ENCODE data around the gene CNOT3. TPM values are rescaled to one million over a fixed set of nuclear protein-coding genes. Genes with fewer than 3 reads are reported as not detected.

The CNOT3 gene
- total and polyA plus RNA-seq, 2 of the 13 experiments (the other 11 are each of a cell fraction or from before 2014, with no cell fraction given), result 4.3 to 5.8 TPM

DNA sequence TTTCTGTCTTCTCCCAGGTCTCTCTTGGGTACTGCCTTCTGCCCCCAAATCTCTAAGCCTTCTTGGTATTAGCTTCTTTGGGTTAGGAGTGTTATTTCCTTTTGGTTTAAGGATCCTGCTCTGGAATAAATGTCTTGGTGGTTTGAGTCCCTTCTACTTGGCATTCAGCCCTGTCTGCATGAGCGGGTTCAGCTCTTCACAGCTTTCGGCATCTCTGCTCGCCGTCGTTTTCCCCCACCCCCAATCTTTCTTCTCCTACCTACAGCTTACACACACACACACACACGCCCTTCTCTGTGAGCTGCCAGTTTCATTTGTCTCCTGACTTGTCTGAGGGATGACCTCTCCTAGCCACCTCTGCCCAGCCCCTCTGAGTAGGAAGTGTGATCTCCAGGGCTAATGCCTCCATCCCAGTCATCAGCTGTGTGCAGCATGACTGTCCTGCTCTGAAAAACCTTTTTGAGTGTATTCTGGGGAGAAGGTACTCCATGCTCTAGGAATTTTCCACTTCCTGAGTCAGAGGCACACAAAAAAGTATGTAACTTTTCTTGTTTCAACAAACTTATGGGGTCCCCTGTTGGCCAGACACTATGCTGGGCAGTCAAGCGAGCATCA lies 4.7 kb downstream of the CNOT3 start (continued):
- TF ChIP-seq SMAD1 (CRISPR knock-in tag; IDR thresholded peaks at IDR 0.05; ENCODE audit: borderline replicate concordance, low read depth) (no peak), GPN1 (CRISPR knock-in tag; IDR thresholded peaks at IDR 0.05; ENCODE audit: borderline replicate concordance) (no peak)

DNA sequence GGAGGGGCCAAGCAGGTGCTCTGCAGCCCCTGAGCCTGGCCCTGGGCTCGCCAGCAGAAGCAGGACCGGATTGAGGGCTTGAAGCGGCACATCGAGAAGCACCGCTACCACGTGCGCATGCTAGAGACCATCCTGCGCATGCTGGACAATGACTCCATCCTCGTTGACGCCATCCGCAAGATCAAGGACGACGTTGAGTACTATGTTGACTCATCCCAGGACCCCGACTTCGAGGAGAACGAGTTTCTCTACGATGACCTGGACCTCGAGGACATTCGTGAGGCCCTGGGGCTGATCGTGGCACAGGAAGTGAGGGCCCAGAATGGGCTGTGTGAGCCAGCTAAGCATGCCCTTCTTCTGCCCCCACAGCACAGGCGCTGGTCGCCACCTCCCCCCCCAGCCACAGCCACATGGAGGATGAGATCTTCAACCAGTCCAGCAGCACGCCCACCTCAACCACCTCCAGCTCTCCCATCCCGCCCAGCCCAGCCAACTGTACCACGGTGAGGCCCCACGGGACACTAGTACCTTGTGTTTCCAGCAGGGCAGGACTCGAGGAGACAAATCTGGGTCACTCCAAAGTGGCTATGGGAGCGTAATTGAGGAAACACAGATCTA lies 8.1 kb downstream of the CNOT3 start:
- BruUV-seq (replicated peaks), result no TSS peak
- H4K20me1 ChIP-seq (ENCODE audit: insufficient read depth, low read length), result peaks cover 6% of the 10 kb centered on the region; the same call in 1 of the 2 replicates
- no peak overlapping the region for H3K9ac ChIP-seq (ENCODE audit: insufficient read depth, low read depth, low read length)
- H3K4me1 ChIP-seq (ENCODE audit: insufficient read depth, low read length), result peaks cover 8% of the 10 kb centered on the region
- peaks cover 16% of the 10 kb centered on the region for H3K79me2 ChIP-seq (ENCODE audit: insufficient read depth, low read length)
- 98% methylated on average over 26 of the region's 28 CpGs for WGBS (ENCODE audit: low lambda C conversion rate)
- in situ Hi-C loops (cut with HindIII; ENCODE audit: extremely low pct_ligation_motif_present, low pct_unique_long_range_greater_than_20kb) (no loop called here), intact Hi-C loops (cut with micrococcal nuclease; ENCODE audit: unreplicated experiment) (no loop called here)
- no peak for FAIRE-seq
- peaks cover 64 to 97% of the 10 kb centered on the region in 2 experiments for H3K36me3 ChIP-seq (replicated peaks in 1 of 2; ENCODE audit: control insufficient read depth in 1 of 2, insufficient read depth in 2 of 2, low read length in 2 of 2)
- H3K9me3 ChIP-seq (ENCODE audit: low read length), result no peaks in the 10 kb centered on the region
- ChIA-PET CTCF (ENCODE audit: low intra/inter-chr PET ratio, low total read pairs) (no interaction called here), POLR2A (no interaction called here)
- no peak for ATAC-seq
- TF ChIP-seq RBFOX2 (IDR thresholded peaks at IDR 0.05; ENCODE audit: low read depth, low read length) (0 out of 2 replicates have a peak, but pooled peaks have one; percentile 33), AGO2 (optimal IDR thresholded peaks at IDR 0.05; ENCODE audit: low read depth, low read length) (peak; percentile 36), ZSCAN22 (CRISPR knock-in tag; IDR thresholded peaks at IDR 0.05) (no peak)
- DNase-seq (ENCODE audit: low spot score), result no peak
- no peak overlapping the region for H2AFZ ChIP-seq (ENCODE audit: low read length)
- no peak overlapping the region for H3K4me3 ChIP-seq (replicated peaks in 1 of 3; ENCODE audit: insufficient read depth in 1 of 3, low read depth in 2 of 3, low read length in 3 of 3)
- no peak overlapping the region for H3K27ac ChIP-seq (ENCODE audit: extremely low read length, insufficient read depth, low read length)
- H3K4me2 ChIP-seq (ENCODE audit: low read depth, low read length), result no peak overlapping the region
- H3K27me3 ChIP-seq (ENCODE audit: control insufficient read depth in 1 of 2, insufficient read depth in 2 of 2, low read length in 2 of 2), result no peaks in the 10 kb centered on the region

DNA sequence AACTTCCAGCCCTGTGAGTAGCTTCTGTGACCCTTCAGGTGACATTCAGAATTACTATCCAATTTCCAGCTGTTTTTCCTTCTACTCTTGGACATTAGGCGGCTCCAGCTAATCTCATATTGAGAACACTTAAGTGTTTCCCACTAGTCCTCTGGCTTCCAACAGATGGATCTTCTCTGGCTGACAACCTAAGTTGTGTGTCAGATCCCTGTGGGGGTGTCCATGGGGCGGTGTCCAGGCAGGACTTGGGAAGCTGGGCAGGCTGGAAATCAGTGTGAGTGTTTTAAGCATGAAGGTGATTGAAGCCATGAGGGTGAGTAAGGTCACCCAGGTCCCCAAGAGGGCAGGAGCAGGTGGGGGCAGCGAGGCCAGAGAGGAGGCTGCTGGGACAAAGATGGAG lies 10.1 kb downstream of the CNOT3 start:
- ChIA-PET CTCF (ENCODE audit: low intra/inter-chr PET ratio, low total read pairs) (no interaction called here), POLR2A (interaction anchor here (1.4 kb wide), 1 partner anchor 11 kb away, joined by 4 read pairs; the partner anchor contains the start of gene CNOT3)
- Histone ChIP-seq H4K20me1 (ENCODE audit: insufficient read depth, low read length) (peaks cover 6% of the 10 kb centered on the region; the same call in 1 of the 2 replicates), H3K9me3 (ENCODE audit: low read length) (no peaks in the 10 kb centered on the region), H3K4me1 (ENCODE audit: insufficient read depth, low read length) (no peaks in the 10 kb centered on the region), H3K27ac (ENCODE audit: extremely low read length, insufficient read depth, low read length) (no peak overlapping the region), H3K4me3 (replicated peaks in 1 of 3; ENCODE audit: insufficient read depth in 1 of 3, low read depth in 2 of 3, low read length in 3 of 3) (no peak overlapping the region), H3K36me3 (replicated peaks in 1 of 2; ENCODE audit: control insufficient read depth in 1 of 2, insufficient read depth in 2 of 2, low read length in 2 of 2) (peaks cover 67 to 96% of the 10 kb centered on the region in 2 experiments), H3K9ac (ENCODE audit: insufficient read depth, low read depth, low read length) (no peak overlapping the region), H3K27me3 (ENCODE audit: control insufficient read depth in 1 of 2, insufficient read depth in 2 of 2, low read length in 2 of 2) (no peaks in the 10 kb centered on the region), H3K79me2 (ENCODE audit: insufficient read depth, low read length) (no peaks in the 10 kb centered on the region), H3K4me2 (ENCODE audit: low read depth, low read length) (no peak overlapping the region), H2AFZ (ENCODE audit: low read length) (no peak overlapping the region)
- intact Hi-C loops (cut with micrococcal nuclease; ENCODE audit: unreplicated experiment) (no loop called here), in situ Hi-C loops (cut with HindIII; ENCODE audit: extremely low pct_ligation_motif_present, low pct_unique_long_range_greater_than_20kb) (no loop called here)
- no peak for DNase-seq (ENCODE audit: low spot score)
- no peak for FAIRE-seq
- no peak for ATAC-seq
- no TSS peak for BruUV-seq (replicated peaks)
- TF ChIP-seq GMEB1 (CRISPR knock-in tag; IDR thresholded peaks at IDR 0.05; ENCODE audit: borderline replicate concordance), result no peak
- no peak for TF ChIP-seq ZNF33B (CRISPR knock-in tag; IDR thresholded peaks at IDR 0.05)
- TF ChIP-seq AGO2 (optimal IDR thresholded peaks at IDR 0.05; ENCODE audit: low read depth, low read length), result peak; percentile 14
- 79% methylated on average over 3 of the region's 3 CpGs for WGBS (ENCODE audit: low lambda C conversion rate)

Measured in HepG2 (cell line).